HepG2 (cell line): ENCODE results near the gene PROX1. TPM values are rescaled to one million over a fixed set of nuclear protein-coding genes. Genes with fewer than 3 reads are reported as not detected.
A peak's percentile ranks its signal among the peaks of the same experiment; 100 is the strongest.

Experiments used
- ARNTL ChIP-seq: sonication (generic); formaldehyde crosslinking; IDR thresholded peaks from 2 replicates; pipeline ENCODE4 v1.4.0; 2020; ENCODE audit warnings: mild to moderate bottlenecking, missing genetic modification reagents
- CBX5 ChIP-seq: sonication (generic); formaldehyde crosslinking; IDR thresholded peaks from 2 replicates; pipeline ENCODE4 v1.4.0; 2020; ENCODE audit warnings: missing genetic modification reagents, borderline replicate concordance
- ELF3 ChIP-seq: IDR thresholded peaks from 2 replicates; pipeline ENCODE4 v1.6.1; 2016; ENCODE audit warnings: missing genetic modification reagents, missing compliant biosample characterization
- HIC2 ChIP-seq: sonication (generic); formaldehyde crosslinking; IDR thresholded peaks from 2 replicates; pipeline ENCODE4 v1.9.0; 2022; ENCODE audit warnings: low read depth, missing genetic modification reagents
- HNRNPL ChIP-seq: fragments of 200-400 bp; formaldehyde crosslinking; IDR thresholded peaks from 2 replicates; pipeline ENCODE4 v1.6.1; 2017; ENCODE audit warnings: mild to moderate bottlenecking, low read depth, low read length
- IKZF1 ChIP-seq: fragments of 450-650 bp; IDR thresholded peaks from 2 replicates; pipeline ENCODE4 v1.7.1; 2016
- NFE2 ChIP-seq: sonication (generic); formaldehyde crosslinking; IDR thresholded peaks from 2 replicates; pipeline ENCODE4 v1.4.0; 2020; ENCODE audit warnings: missing genetic modification reagents
- RARA ChIP-seq: IDR thresholded peaks from 2 replicates; pipeline ENCODE4 v1.6.1; 2016; ENCODE audit warnings: missing genetic modification reagents, missing compliant biosample characterization
- TCF7 ChIP-seq: sonication (generic); IDR thresholded peaks from 2 replicates; pipeline ENCODE4 v1.6.1; 2016; ENCODE audit warnings: antibody characterized with exemption, low read depth
- ZMYM4 ChIP-seq: sonication (generic); formaldehyde crosslinking; IDR thresholded peaks from 2 replicates; pipeline ENCODE4 v1.8.1; 2023; ENCODE audit warnings: mild to moderate bottlenecking, missing genetic modification reagents
- ZNF296 ChIP-seq: sonication (generic); formaldehyde crosslinking; conservative IDR thresholded peaks from 2 replicates; pipeline ENCODE4 v1.5.0; 2020; ENCODE audit warnings: mild to moderate bottlenecking, missing genetic modification reagents
- ZNF451 ChIP-seq: sonication (generic); formaldehyde crosslinking; IDR thresholded peaks from 2 replicates; pipeline ENCODE4 v1.5.0; 2020; ENCODE audit warnings: mild to moderate bottlenecking, missing genetic modification reagents
- ZNF678 ChIP-seq: sonication (generic); formaldehyde crosslinking; IDR thresholded peaks from 2 replicates; pipeline ENCODE4 v1.4.0; 2020; ENCODE audit warnings: mild to moderate bottlenecking, missing genetic modification reagents
- polyA plus RNA-seq, 8 experiments: library from polyadenylated mRNA; depleted of rRNA in 3 of 8; stranded (reverse) in 7 of 8; unstranded in 1 of 8; fragments of >200 nt; fragmentation: Illumina TruSeq in 4 of 8; extraction: Trizol in 4 of 8; gene quantifications; 2 replicates each; pipeline versions ENCODE4 v1.2.1 to v1.2.3, GENCODE V29; 2011 to 2016; ENCODE audit warnings: low read depth in 4 of 8, missing spikeins in 1 of 8, mixed read lengths in 1 of 8; ENCODE audit not compliant: insufficient read depth in 1 of 8
- total RNA-seq, 5 experiments: library from RNA; depleted of rRNA; stranded (reverse); fragments of >200 nt; fragmentation: Illumina TruSeq; extraction: Trizol; gene quantifications; 2 replicates each; pipeline ENCODE4 v1.2.3, GENCODE V29; 2016; ENCODE audit warnings: low read depth in 1 of 5
- TF ChIP-seq, protein P1 (sequence below), 2 experiments: sonication (generic) in 1 of 2; formaldehyde crosslinking in 1 of 2; IDR thresholded peaks; 2 replicates each; pipeline versions ENCODE4 v1.4.0 to v1.6.1; 2016 to 2020; ENCODE audit warnings: borderline replicate concordance in 1 of 2, low read depth in 1 of 2, mild to moderate bottlenecking in 1 of 2, missing genetic modification reagents in 1 of 2
- TF ChIP-seq, protein P2 (sequence below): sonication (generic); formaldehyde crosslinking; IDR thresholded peaks from 2 replicates; pipeline ENCODE4 v1.5.0; 2020; ENCODE audit warnings: missing genetic modification reagents, mild to moderate bottlenecking, borderline replicate concordance
- TF ChIP-seq, protein P3 (sequence below): sonication (generic); formaldehyde crosslinking; IDR thresholded peaks from 2 replicates; pipeline ENCODE4 v1.4.0; 2020; ENCODE audit warnings: missing genetic modification reagents, borderline replicate concordance

Gene PROX1
- total and polyA plus RNA-seq, 2 of the 13 experiments (the other 11 are each of a cell fraction or from before 2014, with no cell fraction given): 12.3 to 30.2 TPM

DNA sequence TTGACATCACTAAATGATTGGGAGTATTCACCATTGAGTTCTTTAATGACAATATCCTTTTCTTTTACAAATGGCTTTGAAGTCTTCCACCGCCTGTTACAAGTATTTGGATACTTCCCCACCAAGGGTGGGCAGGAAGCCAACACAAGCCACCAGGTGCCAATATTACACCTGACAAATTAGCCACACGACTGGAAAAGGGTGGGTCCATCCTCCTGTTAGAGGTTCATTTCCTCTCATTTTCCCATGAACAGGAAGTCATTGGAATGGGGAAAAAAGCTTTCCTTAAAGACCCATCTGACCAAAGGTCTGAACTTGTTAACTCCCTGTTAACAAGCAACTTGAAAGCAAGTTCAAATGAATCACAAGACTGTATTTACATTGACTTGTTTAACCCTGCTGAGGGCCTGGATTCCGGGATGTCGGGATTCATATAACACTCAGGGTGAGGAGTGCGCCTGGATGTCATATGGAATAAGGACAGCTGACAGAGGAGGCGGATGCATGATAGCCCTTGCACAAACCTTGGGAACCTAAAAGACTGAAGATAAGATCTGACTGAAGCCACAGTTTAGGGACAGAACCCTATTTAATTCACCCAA, 40.5 kb upstream of the PROX1 start (continued):
- TF ChIP-seq CBX5 (CRISPR knock-in tag) (no peak), ELF3 (CRISPR knock-in tag) (no peak), HNRNPL (no peak), ARNTL (CRISPR knock-in tag) (no peak), HIC2 (no peak), TCF7 (peak; percentile 58; the same call in 1 of the 2 replicates), NFE2 (CRISPR knock-in tag) (no peak), RARA (peak; percentile 47; the same call in 1 of the 2 replicates), IKZF1 (no peak), ZNF678 (CRISPR knock-in tag) (no peak), ZMYM4 (CRISPR knock-in tag) (no peak), ZNF451 (CRISPR knock-in tag) (no peak), ZNF296 (CRISPR knock-in tag) (no peak)
- TF ChIP-seq, protein P1, sequence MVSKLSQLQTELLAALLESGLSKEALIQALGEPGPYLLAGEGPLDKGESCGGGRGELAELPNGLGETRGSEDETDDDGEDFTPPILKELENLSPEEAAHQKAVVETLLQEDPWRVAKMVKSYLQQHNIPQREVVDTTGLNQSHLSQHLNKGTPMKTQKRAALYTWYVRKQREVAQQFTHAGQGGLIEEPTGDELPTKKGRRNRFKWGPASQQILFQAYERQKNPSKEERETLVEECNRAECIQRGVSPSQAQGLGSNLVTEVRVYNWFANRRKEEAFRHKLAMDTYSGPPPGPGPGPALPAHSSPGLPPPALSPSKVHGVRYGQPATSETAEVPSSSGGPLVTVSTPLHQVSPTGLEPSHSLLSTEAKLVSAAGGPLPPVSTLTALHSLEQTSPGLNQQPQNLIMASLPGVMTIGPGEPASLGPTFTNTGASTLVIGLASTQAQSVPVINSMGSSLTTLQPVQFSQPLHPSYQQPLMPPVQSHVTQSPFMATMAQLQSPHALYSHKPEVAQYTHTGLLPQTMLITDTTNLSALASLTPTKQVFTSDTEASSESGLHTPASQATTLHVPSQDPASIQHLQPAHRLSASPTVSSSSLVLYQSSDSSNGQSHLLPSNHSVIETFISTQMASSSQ (IDR thresholded peaks at IDR 0.05; ENCODE audit: low read depth): no peak
- TF ChIP-seq, protein P1 (CRISPR knock-in tag; IDR thresholded peaks at IDR 0.05; ENCODE audit: borderline replicate concordance): no peak
- TF ChIP-seq, protein P2, sequence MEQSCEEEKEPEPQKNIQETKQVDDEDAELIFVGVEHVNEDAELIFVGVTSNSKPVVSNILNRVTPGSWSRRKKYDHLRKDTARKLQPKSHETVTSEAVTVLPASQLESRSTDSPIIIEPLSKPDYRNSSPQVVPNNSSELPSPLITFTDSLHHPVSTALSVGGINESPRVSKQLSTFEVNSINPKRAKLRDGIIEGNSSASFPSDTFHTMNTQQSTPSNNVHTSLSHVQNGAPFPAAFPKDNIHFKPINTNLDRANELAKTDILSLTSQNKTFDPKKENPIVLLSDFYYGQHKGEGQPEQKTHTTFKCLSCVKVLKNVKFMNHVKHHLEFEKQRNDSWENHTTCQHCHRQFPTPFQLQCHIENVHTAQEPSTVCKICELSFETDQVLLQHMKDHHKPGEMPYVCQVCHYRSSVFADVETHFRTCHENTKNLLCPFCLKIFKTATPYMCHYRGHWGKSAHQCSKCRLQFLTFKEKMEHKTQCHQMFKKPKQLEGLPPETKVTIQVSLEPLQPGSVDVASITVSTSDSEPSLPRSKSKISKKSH (CRISPR knock-in tag): no peak
- TF ChIP-seq, protein P3, sequence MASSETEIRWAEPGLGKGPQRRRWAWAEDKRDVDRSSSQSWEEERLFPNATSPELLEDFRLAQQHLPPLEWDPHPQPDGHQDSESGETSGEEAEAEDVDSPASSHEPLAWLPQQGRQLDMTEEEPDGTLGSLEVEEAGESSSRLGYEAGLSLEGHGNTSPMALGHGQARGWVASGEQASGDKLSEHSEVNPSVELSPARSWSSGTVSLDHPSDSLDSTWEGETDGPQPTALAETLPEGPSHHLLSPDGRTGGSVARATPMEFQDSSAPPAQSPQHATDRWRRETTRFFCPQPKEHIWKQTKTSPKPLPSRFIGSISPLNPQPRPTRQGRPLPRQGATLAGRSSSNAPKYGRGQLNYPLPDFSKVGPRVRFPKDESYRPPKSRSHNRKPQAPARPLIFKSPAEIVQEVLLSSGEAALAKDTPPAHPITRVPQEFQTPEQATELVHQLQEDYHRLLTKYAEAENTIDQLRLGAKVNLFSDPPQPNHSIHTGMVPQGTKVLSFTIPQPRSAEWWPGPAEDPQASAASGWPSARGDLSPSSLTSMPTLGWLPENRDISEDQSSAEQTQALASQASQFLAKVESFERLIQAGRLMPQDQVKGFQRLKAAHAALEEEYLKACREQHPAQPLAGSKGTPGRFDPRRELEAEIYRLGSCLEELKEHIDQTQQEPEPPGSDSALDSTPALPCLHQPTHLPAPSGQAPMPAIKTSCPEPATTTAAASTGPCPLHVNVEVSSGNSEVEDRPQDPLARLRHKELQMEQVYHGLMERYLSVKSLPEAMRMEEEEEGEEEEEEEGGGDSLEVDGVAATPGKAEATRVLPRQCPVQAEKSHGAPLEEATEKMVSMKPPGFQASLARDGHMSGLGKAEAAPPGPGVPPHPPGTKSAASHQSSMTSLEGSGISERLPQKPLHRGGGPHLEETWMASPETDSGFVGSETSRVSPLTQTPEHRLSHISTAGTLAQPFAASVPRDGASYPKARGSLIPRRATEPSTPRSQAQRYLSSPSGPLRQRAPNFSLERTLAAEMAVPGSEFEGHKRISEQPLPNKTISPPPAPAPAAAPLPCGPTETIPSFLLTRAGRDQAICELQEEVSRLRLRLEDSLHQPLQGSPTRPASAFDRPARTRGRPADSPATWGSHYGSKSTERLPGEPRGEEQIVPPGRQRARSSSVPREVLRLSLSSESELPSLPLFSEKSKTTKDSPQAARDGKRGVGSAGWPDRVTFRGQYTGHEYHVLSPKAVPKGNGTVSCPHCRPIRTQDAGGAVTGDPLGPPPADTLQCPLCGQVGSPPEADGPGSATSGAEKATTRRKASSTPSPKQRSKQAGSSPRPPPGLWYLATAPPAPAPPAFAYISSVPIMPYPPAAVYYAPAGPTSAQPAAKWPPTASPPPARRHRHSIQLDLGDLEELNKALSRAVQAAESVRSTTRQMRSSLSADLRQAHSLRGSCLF (CRISPR knock-in tag): no peak
